ENCODE data around the gene OR2M3. TPM values are rescaled to one million over a fixed set of nuclear protein-coding genes. Genes with fewer than 3 reads are reported as not detected.

OR2M3 gene, protein sequence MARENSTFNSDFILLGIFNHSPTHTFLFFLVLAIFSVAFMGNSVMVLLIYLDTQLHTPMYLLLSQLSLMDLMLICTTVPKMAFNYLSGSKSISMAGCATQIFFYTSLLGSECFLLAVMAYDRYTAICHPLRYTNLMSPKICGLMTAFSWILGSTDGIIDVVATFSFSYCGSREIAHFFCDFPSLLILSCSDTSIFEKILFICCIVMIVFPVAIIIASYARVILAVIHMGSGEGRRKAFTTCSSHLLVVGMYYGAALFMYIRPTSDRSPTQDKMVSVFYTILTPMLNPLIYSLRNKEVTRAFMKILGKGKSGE
- total RNA-seq = not detected in 2 replicates
- long read RNA-seq = 0 reads

DNA sequence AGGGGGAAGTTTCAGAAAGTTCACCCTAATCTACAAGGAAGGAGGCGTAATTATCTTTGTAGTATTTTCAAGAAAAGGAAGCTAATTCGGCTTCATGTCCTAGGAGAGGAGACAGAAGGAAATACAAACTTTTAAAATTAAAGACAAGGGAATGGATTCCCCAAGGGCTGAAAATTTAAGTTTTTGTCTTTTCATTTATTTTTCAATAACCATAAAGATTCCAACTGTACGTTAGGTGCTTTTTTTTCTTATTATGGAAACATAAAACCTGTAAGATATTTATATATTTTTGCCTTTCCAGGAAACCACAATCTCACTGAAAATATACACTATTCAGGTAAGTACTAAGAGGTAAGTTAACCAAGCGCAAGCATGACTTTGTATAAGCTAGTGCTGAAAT is at the start of gene OR2M3:
Gene OR2M3, plus strand, starts transcription at position 301 of the 400 bp plus-strand sequence. CDS start 5,803 bp downstream, outside the sequence.
- TF ChIP-seq, protein P1, sequence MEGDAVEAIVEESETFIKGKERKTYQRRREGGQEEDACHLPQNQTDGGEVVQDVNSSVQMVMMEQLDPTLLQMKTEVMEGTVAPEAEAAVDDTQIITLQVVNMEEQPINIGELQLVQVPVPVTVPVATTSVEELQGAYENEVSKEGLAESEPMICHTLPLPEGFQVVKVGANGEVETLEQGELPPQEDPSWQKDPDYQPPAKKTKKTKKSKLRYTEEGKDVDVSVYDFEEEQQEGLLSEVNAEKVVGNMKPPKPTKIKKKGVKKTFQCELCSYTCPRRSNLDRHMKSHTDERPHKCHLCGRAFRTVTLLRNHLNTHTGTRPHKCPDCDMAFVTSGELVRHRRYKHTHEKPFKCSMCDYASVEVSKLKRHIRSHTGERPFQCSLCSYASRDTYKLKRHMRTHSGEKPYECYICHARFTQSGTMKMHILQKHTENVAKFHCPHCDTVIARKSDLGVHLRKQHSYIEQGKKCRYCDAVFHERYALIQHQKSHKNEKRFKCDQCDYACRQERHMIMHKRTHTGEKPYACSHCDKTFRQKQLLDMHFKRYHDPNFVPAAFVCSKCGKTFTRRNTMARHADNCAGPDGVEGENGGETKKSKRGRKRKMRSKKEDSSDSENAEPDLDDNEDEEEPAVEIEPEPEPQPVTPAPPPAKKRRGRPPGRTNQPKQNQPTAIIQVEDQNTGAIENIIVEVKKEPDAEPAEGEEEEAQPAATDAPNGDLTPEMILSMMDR (IDR thresholded peaks at IDR 0.05; ENCODE audit: unreplicated experiment) = no peak
- Mint-ChIP-seq H3K27ac (no peak within 1 kb of the TSS), H3K9me3 (ENCODE audit: low read depth) (peaks cover 55% of the 10 kb centered on the region), H3K27me3 (no peaks in the 10 kb centered on the region), H3K4me3 (ENCODE audit: low read depth) (no peak within 1 kb of the TSS), H3K4me1 (ENCODE audit: low read depth) (no peaks in the 10 kb centered on the region), H3K36me3 (ENCODE audit: insufficient read depth) (no peaks in the 10 kb centered on the region)
- no peak for DNase-seq (ENCODE audit: low spot score, unreplicated experiment)

DNA sequence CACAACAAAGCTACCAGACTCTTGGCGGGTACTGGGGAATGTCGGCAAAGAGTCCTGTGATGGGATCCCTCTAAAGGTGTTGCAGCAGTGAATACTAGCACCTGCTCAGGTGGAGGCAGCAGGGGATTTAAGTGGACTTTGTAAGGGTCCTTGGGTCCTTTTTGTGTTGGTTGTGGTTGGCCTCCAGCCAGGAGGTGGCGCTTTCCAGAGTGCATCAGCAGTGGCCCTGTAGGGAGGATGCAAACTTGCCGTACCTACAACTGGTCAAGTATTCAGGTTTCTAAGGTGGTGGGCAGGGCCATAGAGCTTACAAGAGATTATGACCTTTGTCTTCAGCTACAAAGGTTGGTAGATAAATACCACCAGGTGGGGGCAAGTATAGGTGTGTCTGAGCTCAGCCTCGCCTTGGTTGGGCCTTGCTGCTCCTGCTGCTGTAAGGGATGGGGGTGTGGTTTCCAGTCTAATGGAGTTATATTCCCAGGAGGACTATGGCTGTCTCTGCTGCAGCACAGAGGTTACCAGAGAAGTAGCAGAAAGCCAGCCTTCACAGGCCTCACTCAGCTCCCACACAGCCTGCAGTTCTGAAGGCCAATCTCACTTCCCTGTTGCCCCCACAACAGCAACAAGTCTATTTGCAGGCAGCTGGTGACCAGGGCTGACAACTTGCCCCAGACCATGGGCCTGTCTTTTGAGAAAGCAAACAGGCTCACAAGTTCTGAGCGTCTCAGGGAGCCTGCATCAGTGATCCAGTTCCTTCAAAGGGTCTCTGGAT is 44.8 kb upstream of the OR2M3 start:
- Mint-ChIP-seq H3K4me1 (ENCODE audit: low read depth) (no peaks in the 10 kb centered on the region), H3K4me3 (ENCODE audit: low read depth) (no peak overlapping the region), H3K36me3 (ENCODE audit: insufficient read depth) (peaks cover 1% of the 10 kb centered on the region), H3K27ac (no peak overlapping the region), H3K27me3 (no peaks in the 10 kb centered on the region), H3K9me3 (ENCODE audit: low read depth) (peaks cover 63% of the 10 kb centered on the region)
- no peak for DNase-seq (ENCODE audit: low spot score, unreplicated experiment)
- TF ChIP-seq, protein P1 (IDR thresholded peaks at IDR 0.05; ENCODE audit: unreplicated experiment) = no peak

DNA sequence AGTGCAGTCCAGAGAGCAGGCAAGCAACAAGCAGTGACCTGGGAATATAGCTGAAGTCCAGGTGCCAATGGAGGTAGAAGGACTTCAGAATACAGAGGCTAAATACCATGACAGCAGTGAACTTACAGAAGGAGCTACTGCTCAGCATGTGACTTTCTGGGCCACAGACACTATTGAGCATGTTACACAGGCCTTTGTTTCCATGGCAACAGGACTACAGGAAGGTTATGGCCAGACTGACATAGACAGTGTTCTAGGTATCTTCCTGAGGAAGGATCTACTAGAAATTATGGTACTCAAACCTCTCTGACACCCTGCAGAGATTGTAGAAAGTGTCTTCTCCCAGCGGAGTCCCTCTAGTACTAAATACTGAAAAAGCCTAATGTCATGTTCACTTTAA is 41.1 kb upstream of the OR2M3 start:
- Mint-ChIP-seq H3K27ac (no peak overlapping the region), H3K9me3 (ENCODE audit: low read depth) (peaks cover 47% of the 10 kb centered on the region), H3K27me3 (no peaks in the 10 kb centered on the region), H3K4me1 (ENCODE audit: low read depth) (no peaks in the 10 kb centered on the region), H3K36me3 (ENCODE audit: insufficient read depth) (no peaks in the 10 kb centered on the region), H3K4me3 (ENCODE audit: low read depth) (no peak overlapping the region)
- TF ChIP-seq, protein P1 (IDR thresholded peaks at IDR 0.05; ENCODE audit: unreplicated experiment) = no peak
- DNase-seq (ENCODE audit: low spot score, unreplicated experiment) = no peak

DNA sequence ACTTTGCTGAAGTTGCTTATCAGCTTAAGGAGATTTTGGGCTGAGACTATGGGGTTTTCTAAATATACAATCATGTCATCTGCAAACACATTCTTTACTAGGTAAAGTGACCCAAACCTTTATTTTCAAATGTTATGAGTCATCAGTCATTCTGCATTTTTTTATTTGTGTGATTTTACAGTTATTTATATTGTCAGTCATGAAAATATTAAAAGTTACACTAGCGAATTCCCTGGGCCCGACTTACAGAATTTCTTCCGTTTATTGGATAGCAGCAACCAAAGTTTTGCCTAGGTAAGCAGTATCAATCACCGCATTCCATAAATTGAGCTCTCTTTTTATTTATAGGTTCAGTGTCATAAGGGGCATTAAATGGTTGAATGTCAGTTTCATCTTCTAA is 38.3 kb upstream of the OR2M3 start:
- Mint-ChIP-seq H3K27me3 (no peaks in the 10 kb centered on the region), H3K27ac (no peak overlapping the region), H3K4me1 (ENCODE audit: low read depth) (no peaks in the 10 kb centered on the region), H3K36me3 (ENCODE audit: insufficient read depth) (no peaks in the 10 kb centered on the region), H3K9me3 (ENCODE audit: low read depth) (peaks cover 39% of the 10 kb centered on the region), H3K4me3 (ENCODE audit: low read depth) (no peak overlapping the region)
- TF ChIP-seq, protein P1 (IDR thresholded peaks at IDR 0.05; ENCODE audit: unreplicated experiment) = no peak
- no peak for DNase-seq (ENCODE audit: low spot score, unreplicated experiment)

DNA sequence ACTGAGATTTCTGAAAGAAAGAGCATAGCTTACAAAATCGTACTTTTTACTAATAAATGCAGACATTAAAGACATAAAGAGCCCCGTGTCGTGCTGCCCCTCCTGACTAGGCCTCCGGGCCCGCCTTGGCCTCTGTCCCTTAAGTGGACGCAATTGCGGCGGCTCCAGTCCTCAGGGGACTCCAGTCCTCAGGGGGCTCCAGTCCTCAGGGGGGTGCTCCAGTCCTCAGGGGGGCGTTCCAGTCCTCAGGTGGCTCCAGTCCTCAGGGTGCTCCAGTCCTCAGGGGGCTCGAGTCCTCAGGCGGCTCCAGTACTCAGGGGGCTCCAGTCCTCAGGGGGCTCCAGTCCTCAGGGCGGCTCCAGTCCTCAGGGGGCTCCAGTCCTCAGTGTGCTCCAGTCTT is 33.0 kb upstream of the OR2M3 start:
- Mint-ChIP-seq H3K4me1 (ENCODE audit: low read depth) (no peaks in the 10 kb centered on the region), H3K9me3 (ENCODE audit: low read depth) (peaks cover 31% of the 10 kb centered on the region), H3K4me3 (ENCODE audit: low read depth) (no peak overlapping the region), H3K27ac (no peak overlapping the region), H3K36me3 (ENCODE audit: insufficient read depth) (peaks cover 2% of the 10 kb centered on the region), H3K27me3 (no peaks in the 10 kb centered on the region)
- TF ChIP-seq, protein P1 (IDR thresholded peaks at IDR 0.05; ENCODE audit: unreplicated experiment) = no peak
- DNase-seq (ENCODE audit: low spot score, unreplicated experiment) = no peak

Measured in progenitor cell of endocrine pancreas (in vitro differentiated cells).